Activated CD4-positive, alpha-beta T cell treated with anti-CD3 and anti-CD28 coated beads for 36 hours (primary cell): ENCODE data around the gene FMNL2. TPM values are rescaled to one million over a fixed set of nuclear protein-coding genes. Genes with fewer than 3 reads are reported as not detected.

Source experiments
- ATAC-seq: fragments of 200-7000 bp; cut with Tn5 transposase; one replicate; pipeline ENCODE4 v1.10.0; 2021; ENCODE audit warnings: mild to moderate bottlenecking, moderate library complexity
- CTCF ChIA-PET: fragments of 350-600 bp; sonication (Branson Sonifier 250); formaldehyde crosslinking; loops from one replicate; lab custom pipeline; 2021; ENCODE audit warnings: antibody characterized with exemption; lab: Charles Lee
- POLR2A ChIA-PET: fragments of 350-600 bp; sonication (Branson Sonifier 250); formaldehyde crosslinking; loops from one replicate; lab custom pipeline; 2021; ENCODE audit warnings: antibody characterized with exemption, inconsistent platforms; lab: Charles Lee
- DNase-seq: peaks from one replicate; pipeline ENCODE4 v3.0.0-alpha.2; 2020
- H3K27ac Mint-ChIP-seq: one replicate; pipeline ENCODE4 v1.8.0; 2021; ENCODE audit warnings: mixed read lengths
- H3K27me3 Mint-ChIP-seq: one replicate; pipeline ENCODE4 v1.8.0; 2021; ENCODE audit warnings: mixed read lengths
- H3K36me3 Mint-ChIP-seq: one replicate; pipeline ENCODE4 v1.8.0; 2021; ENCODE audit warnings: low read depth, mixed read lengths
- H3K4me1 Mint-ChIP-seq: one replicate; pipeline ENCODE4 v1.8.0; 2021; ENCODE audit warnings: mixed read lengths
- H3K4me3 Mint-ChIP-seq: one replicate; pipeline ENCODE4 v1.8.0; 2021; ENCODE audit warnings: mild to moderate bottlenecking, moderate library complexity, mixed read lengths
- H3K9me3 Mint-ChIP-seq: one replicate; pipeline ENCODE4 v1.8.0; 2021; ENCODE audit warnings: low read depth, mixed read lengths
- intact Hi-C, 2 experiments: fragments of 100-400 bp; cut with DNase I in 1 of 2; cut with micrococcal nuclease in 1 of 2; formaldehyde crosslinking; loops; one replicate each; pipeline versions ENCODE4 v1.14.2 to v1.15.1; 2022 to 2024; cut with DNase I, micrococcal nuclease
- total RNA-seq, 2 experiments: library from RNA; stranded (reverse); gene quantifications; one replicate each; pipeline ENCODE4 v1.2.3, GENCODE V29; 2021

The FMNL2 gene
- total RNA-seq, 2 experiments from 2014 or later, result 3.0 to 3.3 TPM

DNA sequence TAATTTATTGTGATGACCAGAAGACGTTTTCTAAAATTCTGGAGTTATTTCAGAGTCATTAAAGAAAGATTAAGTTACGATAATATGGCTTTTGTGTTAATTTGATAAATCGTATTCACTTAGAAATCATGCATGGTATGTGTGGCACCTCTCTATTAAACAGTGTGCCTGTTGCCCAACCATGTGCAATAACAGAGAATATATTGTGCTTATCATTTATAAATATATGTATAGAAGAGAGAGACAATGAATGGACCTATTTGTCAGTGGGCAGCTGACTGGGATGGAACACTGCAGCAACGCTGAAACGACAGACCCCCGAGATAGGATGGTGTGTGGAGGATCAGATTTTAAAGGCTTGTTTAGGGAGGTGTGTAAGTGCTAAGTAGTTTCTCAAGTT, 172.9 kb downstream of the FMNL2 start:
- CTCF ChIA-PET, result no interaction called here
- ATAC-seq (no peak), DNase-seq (no peak)
- H3K27ac Mint-ChIP-seq, result no peak overlapping the region
- no peaks in the 10 kb centered on the region for H3K36me3 Mint-ChIP-seq
- peaks cover 6% of the 10 kb centered on the region for H3K4me1 Mint-ChIP-seq
- H3K27me3 Mint-ChIP-seq, result peaks cover 11% of the 10 kb centered on the region
- POLR2A ChIA-PET, result no interaction called here
- intact Hi-C loops, result no loop called here
- H3K4me3 Mint-ChIP-seq, result no peak overlapping the region
- H3K9me3 Mint-ChIP-seq, result no peaks in the 10 kb centered on the region

DNA sequence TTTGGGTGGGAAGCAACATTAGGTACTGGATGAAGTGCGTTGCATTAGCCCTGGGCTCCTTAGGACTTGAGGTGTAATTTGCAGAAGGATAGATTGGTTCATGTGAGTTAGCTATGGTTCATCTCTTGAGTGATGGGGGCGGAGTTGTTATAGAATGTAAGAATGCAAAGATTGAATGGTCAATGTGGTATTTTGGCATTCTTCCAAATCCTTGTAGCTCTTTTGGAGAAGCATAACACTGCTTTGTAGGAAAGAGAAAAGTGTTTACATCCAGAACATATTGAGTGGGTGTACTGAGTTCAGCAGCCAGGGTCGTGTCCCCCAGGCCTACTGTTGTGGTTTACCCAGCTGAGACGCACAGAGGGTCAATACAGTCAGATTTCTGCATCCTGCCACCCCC, 173.5 kb downstream of the FMNL2 start:
- Mint-ChIP-seq H3K36me3 (no peaks in the 10 kb centered on the region), H3K27me3 (peaks cover 10% of the 10 kb centered on the region), H3K4me3 (no peak overlapping the region), H3K4me1 (peaks cover 6% of the 10 kb centered on the region), H3K9me3 (no peaks in the 10 kb centered on the region), H3K27ac (no peak overlapping the region)
- POLR2A ChIA-PET, result no interaction called here
- no peak for DNase-seq
- no peak for ATAC-seq
- CTCF ChIA-PET, result no interaction called here
- intact Hi-C loops, result no loop called here

DNA sequence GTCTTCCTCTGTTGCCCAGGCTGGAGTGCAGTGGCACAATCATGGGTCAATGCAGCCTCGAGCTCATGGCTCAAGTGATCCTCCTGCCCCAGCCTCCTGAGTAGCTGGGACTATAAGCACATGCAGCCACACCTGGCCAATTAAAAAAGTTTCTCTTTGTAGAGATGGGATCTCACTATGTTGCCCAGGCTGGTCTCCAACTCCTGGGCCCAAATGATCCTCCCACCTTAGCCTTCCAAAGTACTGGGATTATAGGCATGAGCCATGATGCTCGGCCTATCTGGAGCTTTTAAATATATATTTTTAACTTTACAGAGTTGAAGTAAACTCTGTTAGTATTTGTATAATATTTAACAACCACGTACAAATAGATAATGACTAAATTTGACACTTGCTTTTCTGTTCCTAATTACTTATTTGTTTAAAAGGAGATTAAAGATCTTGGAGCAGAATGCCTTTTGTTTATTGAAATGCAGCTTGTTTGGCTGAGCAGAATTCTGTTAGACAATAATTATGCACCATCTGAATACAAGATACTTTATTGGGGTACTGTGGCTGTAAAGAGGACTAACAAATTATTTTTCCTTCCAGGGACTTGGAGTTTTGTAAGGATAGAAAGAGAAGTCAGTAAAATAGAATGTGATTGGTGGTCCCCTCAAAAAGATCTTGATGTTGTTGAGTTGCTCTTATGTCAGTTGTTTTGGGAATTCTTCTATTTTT, 175.0 kb downstream of the FMNL2 start:
- H3K27me3 Mint-ChIP-seq, result peaks cover 8% of the 10 kb centered on the region
- no peak overlapping the region for H3K27ac Mint-ChIP-seq
- H3K9me3 Mint-ChIP-seq, result no peaks in the 10 kb centered on the region
- no peaks in the 10 kb centered on the region for H3K36me3 Mint-ChIP-seq
- CTCF ChIA-PET, result interaction anchor here (0.5 to 1.4 kb wide), 2 partner anchors 11 to 335 kb away, joined by 3 to 4 read pairs; no protein-coding TSS in a partner anchor
- POLR2A ChIA-PET, result no interaction called here
- peaks cover 6% of the 10 kb centered on the region for H3K4me1 Mint-ChIP-seq
- DNase-seq (no peak), ATAC-seq (no peak)
- H3K4me3 Mint-ChIP-seq, result no peak overlapping the region
- intact Hi-C loops, result no loop called here

DNA sequence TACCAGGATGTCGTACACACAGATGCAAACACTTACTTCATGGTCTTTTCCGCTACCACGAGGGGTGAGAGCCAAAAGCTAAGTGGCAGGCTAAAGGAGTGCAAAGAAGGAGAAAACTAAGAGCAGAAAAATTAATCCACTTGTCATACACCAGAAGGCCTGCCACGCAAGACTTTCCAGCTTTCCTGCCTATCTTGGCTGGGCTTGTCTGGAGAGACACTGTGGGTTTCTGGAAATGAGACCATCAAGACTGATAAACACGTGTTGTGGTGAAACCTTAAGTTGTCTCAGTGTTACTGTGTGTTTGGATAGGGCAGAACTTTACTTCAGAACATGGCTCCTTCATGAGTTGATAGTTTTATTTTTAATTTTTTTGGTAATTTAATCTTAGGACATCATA, 175.6 kb downstream of the FMNL2 start:
- Mint-ChIP-seq H3K27me3 (peaks cover 8% of the 10 kb centered on the region), H3K27ac (no peak overlapping the region), H3K4me3 (no peak overlapping the region), H3K9me3 (no peaks in the 10 kb centered on the region), H3K36me3 (no peaks in the 10 kb centered on the region), H3K4me1 (peaks cover 6% of the 10 kb centered on the region)
- intact Hi-C loops, result no loop called here
- ChIA-PET POLR2A (no interaction called here), CTCF (interaction anchor here (0.5 to 1.4 kb wide), 2 partner anchors 12 to 336 kb away, joined by 3 to 4 read pairs; no protein-coding TSS in a partner anchor)
- ATAC-seq (no peak), DNase-seq (no peak)

DNA sequence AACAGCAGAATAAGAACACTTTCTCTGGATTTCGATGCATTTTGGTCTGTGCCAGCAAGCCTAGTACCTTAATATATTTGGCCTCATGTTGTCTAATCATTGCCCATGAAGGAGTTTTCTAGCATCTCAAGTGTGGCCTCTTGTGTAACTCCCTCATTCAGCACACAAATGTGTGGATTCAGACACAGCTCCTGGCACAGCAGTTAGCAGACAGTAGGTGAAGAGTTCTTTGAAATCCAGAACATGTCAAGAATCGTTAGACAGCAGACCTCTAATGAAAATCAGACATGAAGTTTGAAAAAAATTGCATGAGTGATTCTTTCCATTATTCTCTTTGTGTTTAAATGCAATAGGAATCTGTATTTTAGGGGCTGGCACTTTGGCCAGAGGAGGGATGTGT, 177.0 kb downstream of the FMNL2 start:
- Mint-ChIP-seq H3K4me3 (no peak overlapping the region), H3K9me3 (no peaks in the 10 kb centered on the region), H3K4me1 (peaks cover under 1% of the 10 kb centered on the region), H3K36me3 (no peaks in the 10 kb centered on the region), H3K27me3 (peaks cover 8% of the 10 kb centered on the region), H3K27ac (no peak overlapping the region)
- DNase-seq, result no peak
- ChIA-PET POLR2A (no interaction called here), CTCF (no interaction called here)
- intact Hi-C loops, result no loop called here
- ATAC-seq, result no peak

DNA sequence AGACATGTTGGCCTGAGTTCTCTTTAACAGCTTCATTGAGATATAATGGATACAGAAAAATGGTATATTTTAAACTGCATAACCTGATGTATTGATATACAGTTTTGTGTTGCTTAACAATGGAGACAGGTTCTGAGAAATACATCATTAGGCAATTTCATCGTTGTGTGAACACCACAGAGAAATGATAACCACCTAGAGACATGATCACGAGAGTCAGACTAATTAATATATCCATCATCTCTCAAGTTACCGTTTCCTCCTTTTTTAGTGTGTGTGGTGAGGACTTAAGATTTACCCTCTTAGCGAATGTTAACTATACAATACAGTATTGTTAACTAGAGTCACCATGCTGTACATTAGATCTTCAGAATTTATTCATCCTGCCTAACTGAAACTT, 178.1 kb downstream of the FMNL2 start:
- H3K36me3 Mint-ChIP-seq, result no peaks in the 10 kb centered on the region
- intact Hi-C loops, result no loop called here
- ChIA-PET POLR2A (no interaction called here), CTCF (interaction anchor here (1.6 kb wide), 1 partner anchor 342 kb away, joined by 4 read pairs; no protein-coding TSS in a partner anchor)
- H3K27ac Mint-ChIP-seq, result no peak overlapping the region
- no peaks in the 10 kb centered on the region for H3K9me3 Mint-ChIP-seq
- H3K27me3 Mint-ChIP-seq, result peaks cover 11% of the 10 kb centered on the region
- no peak for ATAC-seq
- no peak for DNase-seq
- H3K4me1 Mint-ChIP-seq, result no peaks in the 10 kb centered on the region
- H3K4me3 Mint-ChIP-seq, result no peak overlapping the region

DNA sequence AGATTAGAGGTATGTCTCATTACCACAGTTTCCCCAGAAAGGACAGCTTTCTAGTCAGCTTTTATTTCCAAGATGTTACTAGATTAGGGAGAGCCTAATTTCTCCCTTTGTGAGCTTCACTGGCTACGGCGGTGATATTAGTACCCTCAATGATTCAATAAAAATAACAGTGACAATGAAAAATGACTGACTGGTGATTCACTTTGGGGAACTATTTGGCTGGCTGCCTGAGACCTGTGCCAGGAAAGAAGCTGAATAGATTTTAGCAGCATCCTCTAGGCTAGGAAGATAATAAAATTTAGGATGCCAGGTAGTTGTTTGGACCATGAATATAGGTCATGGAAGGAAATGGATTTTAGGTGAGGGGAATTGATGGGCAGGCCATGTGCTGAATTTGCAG, 178.7 kb downstream of the FMNL2 start:
- intact Hi-C loops, result no loop called here
- POLR2A ChIA-PET, result no interaction called here
- no peak for ATAC-seq

DNA sequence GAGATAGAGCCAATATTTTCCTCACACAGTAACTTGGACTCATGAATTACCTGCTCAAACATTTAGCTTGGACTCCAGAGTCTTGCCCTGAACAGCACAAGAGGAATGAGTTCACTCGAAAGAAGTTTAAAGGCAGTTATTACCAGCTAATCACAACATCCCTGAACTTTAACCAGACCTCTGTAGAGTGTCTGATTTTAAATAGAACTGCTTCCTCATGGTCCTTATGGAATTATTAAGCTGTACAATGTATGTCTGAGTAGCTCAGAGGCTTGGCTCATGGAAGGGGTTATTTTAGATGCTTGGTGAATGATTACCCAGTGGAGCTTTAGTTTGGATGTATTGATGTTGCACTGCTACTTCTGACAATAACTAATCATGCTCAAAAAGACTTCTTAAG, 183.1 kb downstream of the FMNL2 start:
- DNase-seq, result no peak
- Mint-ChIP-seq H3K27me3 (peaks cover 11% of the 10 kb centered on the region), H3K9me3 (no peaks in the 10 kb centered on the region), H3K36me3 (no peaks in the 10 kb centered on the region), H3K27ac (no peak overlapping the region), H3K4me3 (no peak overlapping the region), H3K4me1 (no peaks in the 10 kb centered on the region)
- intact Hi-C loops, result no loop called here
- no peak for ATAC-seq
- POLR2A ChIA-PET, result no interaction called here
- CTCF ChIA-PET, result interaction anchor here (1.0 to 1.4 kb wide), 2 partner anchors 12 to 117 kb away, joined by 3 to 4 read pairs; no protein-coding TSS in a partner anchor

More for the DNA sequence above, 178.7 kb downstream of the FMNL2 start:
- H3K27ac Mint-ChIP-seq, result no peak overlapping the region
- no peaks in the 10 kb centered on the region for H3K36me3 Mint-ChIP-seq
- DNase-seq, result no peak
- peaks cover 12% of the 10 kb centered on the region for H3K27me3 Mint-ChIP-seq
- no peak overlapping the region for H3K4me3 Mint-ChIP-seq
- H3K4me1 Mint-ChIP-seq, result no peaks in the 10 kb centered on the region
- CTCF ChIA-PET, result interaction anchor here (0.8 to 1.6 kb wide), 2 partner anchors 46 to 343 kb away, joined by 3 to 4 read pairs; no protein-coding TSS in a partner anchor
- H3K9me3 Mint-ChIP-seq, result no peaks in the 10 kb centered on the region

DNA sequence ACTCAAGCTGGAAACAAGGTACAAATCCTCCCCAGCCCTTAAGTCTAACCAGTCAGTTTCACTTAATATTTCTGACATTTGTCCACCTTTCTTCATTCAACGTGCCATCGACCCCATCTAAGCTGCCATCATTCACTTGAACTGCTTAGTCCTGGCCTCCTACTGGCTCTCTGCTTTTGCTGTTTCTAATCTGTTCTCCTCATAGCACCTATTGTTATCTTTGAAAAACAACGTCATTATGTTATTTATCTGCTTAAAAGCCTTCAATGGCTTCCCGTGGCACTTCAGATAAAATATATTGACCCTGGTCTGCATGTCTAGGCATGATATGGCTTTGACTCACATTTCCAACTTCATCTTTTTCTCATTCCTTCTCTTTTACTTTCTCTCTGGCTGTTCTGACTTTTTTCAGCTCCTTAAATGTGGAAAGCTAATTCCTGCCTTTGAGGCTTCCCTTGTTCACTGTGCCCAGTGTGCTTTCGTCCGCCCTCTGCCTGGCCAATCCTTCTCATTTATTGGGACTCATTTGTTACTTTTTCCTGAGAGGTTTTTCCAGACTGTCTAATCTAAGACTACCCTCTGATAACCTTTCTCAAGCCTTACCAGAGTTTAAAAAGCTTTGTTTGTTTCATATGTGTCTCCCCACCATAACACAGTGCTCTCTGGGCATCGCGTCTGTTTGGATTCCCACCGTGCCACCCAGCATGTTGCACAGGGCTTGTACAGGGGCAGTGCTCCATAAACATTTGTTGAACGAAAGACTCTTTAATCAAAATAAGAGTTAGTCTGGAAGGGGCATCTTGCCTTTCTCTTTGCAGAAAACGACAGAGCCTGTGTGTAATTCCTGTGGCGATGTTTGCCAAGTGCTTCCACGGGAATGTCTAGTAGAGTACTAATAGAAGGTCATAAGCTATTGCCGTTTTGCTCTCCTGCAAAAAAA, 183.9 kb downstream of the FMNL2 start:
- Mint-ChIP-seq H3K36me3 (no peaks in the 10 kb centered on the region), H3K9me3 (no peaks in the 10 kb centered on the region), H3K4me3 (no peak overlapping the region), H3K27ac (no peak overlapping the region), H3K27me3 (peaks cover 11% of the 10 kb centered on the region), H3K4me1 (no peaks in the 10 kb centered on the region)
- POLR2A ChIA-PET, result no interaction called here
- DNase-seq, result no peak
- intact Hi-C loops, result no loop called here
- ATAC-seq, result no peak
- CTCF ChIA-PET, result interaction anchor here (1.4 kb wide), 1 partner anchor 116 kb away, joined by 3 read pairs; no protein-coding TSS in a partner anchor

DNA sequence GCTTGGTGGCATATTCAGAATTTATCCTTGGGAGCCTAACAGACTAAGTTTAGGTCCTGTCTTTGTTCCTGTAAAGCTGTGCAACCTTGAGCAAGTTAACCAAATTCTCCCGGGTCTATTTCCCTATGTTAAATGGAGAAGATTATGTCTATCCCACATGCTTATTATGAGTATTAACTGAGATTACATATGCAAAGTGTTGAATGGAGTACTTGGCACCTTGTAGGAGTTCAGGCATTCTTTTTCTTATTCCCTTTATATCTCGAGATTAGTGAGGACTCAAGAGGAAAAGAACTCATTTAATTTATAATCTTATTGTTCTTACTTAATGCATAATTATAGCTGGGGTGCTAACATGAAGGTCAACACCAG, 184.6 kb downstream of the FMNL2 start:
- H3K9me3 Mint-ChIP-seq, result no peaks in the 10 kb centered on the region
- intact Hi-C loops, result no loop called here
- H3K27me3 Mint-ChIP-seq, result peaks cover 11% of the 10 kb centered on the region
- ChIA-PET CTCF (no interaction called here), POLR2A (no interaction called here)
- no peaks in the 10 kb centered on the region for H3K4me1 Mint-ChIP-seq
- no peak overlapping the region for H3K27ac Mint-ChIP-seq
- DNase-seq (no peak), ATAC-seq (no peak)
- H3K36me3 Mint-ChIP-seq, result no peaks in the 10 kb centered on the region
- H3K4me3 Mint-ChIP-seq, result no peak overlapping the region

DNA sequence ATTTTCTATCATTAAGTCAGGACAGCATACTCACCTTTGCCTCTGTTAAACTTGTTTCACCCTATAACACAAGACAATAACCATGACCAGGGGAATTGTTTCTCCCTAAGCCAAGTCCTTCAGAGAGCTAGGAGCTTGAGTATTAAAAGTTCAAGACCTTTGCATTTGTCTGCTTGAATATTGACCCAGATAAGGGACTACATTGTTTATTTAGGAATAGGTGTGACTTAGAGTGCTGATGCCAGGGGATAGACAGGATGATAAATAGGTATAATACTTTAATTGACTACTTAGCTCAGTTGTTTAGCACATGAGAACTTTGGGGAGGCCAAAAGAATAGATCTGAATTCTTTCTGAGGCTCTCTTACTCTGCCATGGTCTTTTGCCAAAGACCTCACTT, 185.8 kb downstream of the FMNL2 start:
- H3K27me3 Mint-ChIP-seq, result peaks cover 11% of the 10 kb centered on the region
- intact Hi-C loops, result no loop called here
- H3K4me3 Mint-ChIP-seq, result no peak overlapping the region
- POLR2A ChIA-PET, result no interaction called here
- ATAC-seq, result no peak
- CTCF ChIA-PET, result interaction anchor here (0.6 kb wide), 1 partner anchor 948 kb away, joined by 3 read pairs; no protein-coding TSS in a partner anchor
- H3K4me1 Mint-ChIP-seq, result no peaks in the 10 kb centered on the region
- no peak overlapping the region for H3K27ac Mint-ChIP-seq
- no peaks in the 10 kb centered on the region for H3K36me3 Mint-ChIP-seq
- DNase-seq, result no peak
- H3K9me3 Mint-ChIP-seq, result no peaks in the 10 kb centered on the region
